Kidney glomerular epithelial cell (primary cell): ENCODE measurements around the gene TPP1.

Experiments
- DNase-seq: peaks from one replicate; lab custom pipeline; 2025; lab: John Stamatoyannopoulos, UW

Gene TPP1

GRCh38 chr11:6611092-6611962 lies 7.9 kb downstream of the TPP1 start:
- peak; percentile 13 for DNase-seq

GRCh38 chr11:6610591-6610990 lies 8.6 kb downstream of the TPP1 start:
- DNase-seq: no peak

GRCh38 chr11:6609502-6610015 lies 9.7 kb downstream of the TPP1 start:
- DNase-seq: no peak

GRCh38 chr11:6608726-6609501 lies 10.3 kb downstream of the TPP1 start:
- DNase-seq: no peak

GRCh38 chr11:6608011-6608410 lies 11.2 kb downstream of the TPP1 start:
- DNase-seq: no peak

- DNase-seq: no peak
These were observed 11.9 kb downstream of the TPP1 start for GRCh38 chr11:6607190-6607795.

- peak; percentile 98 for DNase-seq
These were observed 12.6 kb downstream of the TPP1 start for GRCh38 chr11:6606471-6607189.

- no peak for DNase-seq
These were observed 14.4 kb downstream of the TPP1 start for GRCh38 chr11:6604790-6605189.

- peak; percentile 73 for DNase-seq
These were observed 15.1 kb downstream of the TPP1 start for GRCh38 chr11:6604081-6604626.

- DNase-seq: peak; percentile 86
These were observed 15.7 kb downstream of the TPP1 start, which contains the start of the genes ILK and RRP8 for GRCh38 chr11:6603287-6604080. Gene ILK (plus strand): TSS chr11:6603774. CDS start chr11:6604272, 498 bp downstream. Gene RRP8 (minus strand): TSS chr11:6603616. CDS start chr11:6603502, 114 bp downstream.

- no peak for DNase-seq
These were observed 16.9 kb downstream of the TPP1 start for GRCh38 chr11:6602096-6602940.

- no peak for DNase-seq
These were observed 18.2 kb downstream of the TPP1 start for GRCh38 chr11:6601041-6601461.

GRCh38 chr11:6599881-6600390 lies 19.3 kb downstream of the TPP1 start:
- no peak for DNase-seq

GRCh38 chr11:6599449-6599848 lies 19.8 kb downstream of the TPP1 start:
- DNase-seq: no peak

- no peak for DNase-seq
These were observed 20.7 kb downstream of the TPP1 start for GRCh38 chr11:6598555-6598954.

GRCh38 chr11:6596239-6596877 lies 22.9 kb downstream of the TPP1 start:
- no peak for DNase-seq

- DNase-seq: no peak
These were observed 25.0 kb downstream of the TPP1 start for GRCh38 chr11:6594142-6594768.

- DNase-seq: no peak
These were observed 31.2 kb downstream of the TPP1 start for GRCh38 chr11:6588018-6588417.
